T-helper 1 cell treated with Interleukin-12 subunit alpha and Interleukin-12 subunit beta and Interleukin-4 antibody, amounts not matched to agents 30 μg/mL and 1 μg/mL, for 36 hours (primary cell): ENCODE data around the gene BEGAIN.

Experiments used
- H3K27ac Mint-ChIP-seq: one replicate; pipeline ENCODE4 v1.8.0; 2021; ENCODE audit warnings: mild to moderate bottlenecking, mixed read lengths
- H3K27me3 Mint-ChIP-seq: one replicate; pipeline ENCODE4 v1.8.0; 2021; ENCODE audit warnings: low read depth, mixed read lengths
- H3K36me3 Mint-ChIP-seq: one replicate; pipeline ENCODE4 v1.8.0; 2021; ENCODE audit warnings: low read depth, mixed read lengths
- H3K4me1 Mint-ChIP-seq: one replicate; pipeline ENCODE4 v1.8.0; 2021; ENCODE audit warnings: low read depth, mixed read lengths
- H3K4me3 Mint-ChIP-seq: one replicate; pipeline ENCODE4 v1.8.0; 2021; ENCODE audit warnings: mild to moderate bottlenecking, moderate library complexity, mixed read lengths
- H3K9me3 Mint-ChIP-seq: one replicate; pipeline ENCODE4 v1.8.0; 2021; ENCODE audit warnings: mixed read lengths

Gene BEGAIN

DNA sequence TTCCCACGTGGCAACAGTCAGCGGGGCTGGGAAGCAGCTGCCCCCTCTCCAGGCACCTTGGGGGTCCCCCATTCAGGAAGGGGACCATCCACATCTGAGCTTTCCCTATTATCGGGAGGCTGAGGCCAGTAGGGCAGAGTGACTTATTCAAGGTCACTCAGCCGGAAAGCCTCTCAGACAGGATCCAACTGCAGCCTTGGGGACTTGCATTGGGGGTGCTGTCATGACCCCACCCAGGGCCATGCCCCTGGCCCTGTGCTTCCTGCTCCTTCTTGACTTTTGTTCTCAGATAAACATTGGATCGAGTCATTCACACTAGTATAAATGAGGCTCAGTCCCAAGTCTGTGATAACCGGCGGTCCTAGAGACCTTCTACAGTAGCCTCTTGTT lies 12.6 kb downstream of the BEGAIN start:
- H3K36me3 Mint-ChIP-seq: no peaks in the 10 kb centered on the region
- no peak overlapping the region for H3K4me3 Mint-ChIP-seq
- peaks cover 23% of the 10 kb centered on the region for H3K27me3 Mint-ChIP-seq
- H3K4me1 Mint-ChIP-seq: peaks cover 3% of the 10 kb centered on the region
- H3K27ac Mint-ChIP-seq: no peak overlapping the region
- H3K9me3 Mint-ChIP-seq: no peaks in the 10 kb centered on the region

GRCh38 chr14:100573757-100574641 lies 13.2 kb downstream of the BEGAIN start:
- no peaks in the 10 kb centered on the region for H3K9me3 Mint-ChIP-seq
- peaks cover 29% of the 10 kb centered on the region for H3K27me3 Mint-ChIP-seq
- no peaks in the 10 kb centered on the region for H3K36me3 Mint-ChIP-seq
- peaks cover 3% of the 10 kb centered on the region for H3K4me1 Mint-ChIP-seq
- no peak overlapping the region for H3K27ac Mint-ChIP-seq
- no peak overlapping the region for H3K4me3 Mint-ChIP-seq

DNA sequence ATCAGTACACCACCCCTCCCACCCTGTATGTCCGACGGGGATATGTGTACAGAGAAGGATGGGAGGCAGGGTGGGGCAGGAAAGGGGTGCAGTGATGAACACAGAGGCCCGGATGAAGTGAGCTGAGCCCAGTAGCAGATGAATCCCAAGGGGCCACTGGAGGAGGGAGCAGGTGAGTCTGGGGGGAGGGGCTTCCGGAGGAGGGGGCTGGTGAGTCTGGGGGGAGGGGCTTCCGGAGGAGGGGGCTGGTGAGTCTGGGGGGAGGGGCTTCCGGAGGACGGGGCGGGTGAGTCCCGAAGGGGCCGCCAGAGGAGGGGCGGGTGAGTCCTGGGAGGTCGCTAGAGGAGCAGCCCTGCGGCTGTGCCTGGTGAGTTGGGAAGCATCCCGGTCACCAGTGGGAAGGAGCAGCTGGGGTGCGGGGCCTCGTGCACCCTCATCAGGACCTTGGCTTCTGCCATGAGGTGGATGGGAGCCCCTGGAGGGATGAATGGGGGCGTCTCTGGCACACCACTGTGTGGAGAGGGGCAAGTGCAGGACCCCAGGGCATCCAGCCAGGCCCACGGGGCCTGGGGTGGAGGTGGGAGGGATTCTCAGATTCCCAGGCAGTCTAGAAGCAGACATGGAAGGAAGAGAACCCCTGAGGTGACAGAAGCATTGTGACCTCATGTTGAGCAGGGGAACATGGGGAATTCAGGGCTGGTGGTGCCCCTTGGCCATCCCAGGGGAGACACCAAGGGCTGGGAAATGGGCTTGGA lies 14.0 kb downstream of the BEGAIN start:
- Mint-ChIP-seq H3K27me3 (peaks cover 29% of the 10 kb centered on the region), H3K36me3 (no peaks in the 10 kb centered on the region), H3K4me1 (peaks cover 3% of the 10 kb centered on the region), H3K4me3 (no peak overlapping the region), H3K9me3 (no peaks in the 10 kb centered on the region), H3K27ac (no peak overlapping the region)

GRCh38 chr14:100572543-100572942 lies 14.7 kb downstream of the BEGAIN start:
- Mint-ChIP-seq H3K27me3 (peaks cover 29% of the 10 kb centered on the region), H3K27ac (no peak overlapping the region), H3K4me3 (no peak overlapping the region), H3K4me1 (peaks cover 3% of the 10 kb centered on the region), H3K9me3 (no peaks in the 10 kb centered on the region), H3K36me3 (no peaks in the 10 kb centered on the region)

DNA sequence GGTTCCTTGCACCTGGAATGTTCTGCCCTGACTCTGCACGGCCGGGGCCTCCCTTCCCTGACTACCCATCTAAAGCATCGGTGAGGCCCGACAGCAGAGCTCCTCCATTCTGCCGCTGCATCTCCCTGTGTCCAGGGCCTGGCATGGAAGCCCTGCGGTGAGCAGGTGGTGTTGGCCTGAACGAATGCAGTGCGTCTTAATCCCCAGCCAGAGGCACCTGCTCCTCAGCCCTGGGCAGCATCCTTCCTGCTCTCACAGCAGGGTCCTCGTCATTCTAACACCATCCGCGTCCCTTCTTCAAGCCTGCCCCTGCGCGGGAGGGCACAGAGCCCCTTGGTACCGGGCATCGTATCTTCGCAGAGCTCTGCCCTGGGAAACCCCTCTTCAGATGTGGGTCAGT lies 15.4 kb downstream of the BEGAIN start:
- Mint-ChIP-seq H3K36me3 (no peaks in the 10 kb centered on the region), H3K4me1 (peaks cover 3% of the 10 kb centered on the region), H3K27ac (no peak overlapping the region), H3K27me3 (peaks cover 33% of the 10 kb centered on the region), H3K4me3 (no peak overlapping the region), H3K9me3 (no peaks in the 10 kb centered on the region)

DNA sequence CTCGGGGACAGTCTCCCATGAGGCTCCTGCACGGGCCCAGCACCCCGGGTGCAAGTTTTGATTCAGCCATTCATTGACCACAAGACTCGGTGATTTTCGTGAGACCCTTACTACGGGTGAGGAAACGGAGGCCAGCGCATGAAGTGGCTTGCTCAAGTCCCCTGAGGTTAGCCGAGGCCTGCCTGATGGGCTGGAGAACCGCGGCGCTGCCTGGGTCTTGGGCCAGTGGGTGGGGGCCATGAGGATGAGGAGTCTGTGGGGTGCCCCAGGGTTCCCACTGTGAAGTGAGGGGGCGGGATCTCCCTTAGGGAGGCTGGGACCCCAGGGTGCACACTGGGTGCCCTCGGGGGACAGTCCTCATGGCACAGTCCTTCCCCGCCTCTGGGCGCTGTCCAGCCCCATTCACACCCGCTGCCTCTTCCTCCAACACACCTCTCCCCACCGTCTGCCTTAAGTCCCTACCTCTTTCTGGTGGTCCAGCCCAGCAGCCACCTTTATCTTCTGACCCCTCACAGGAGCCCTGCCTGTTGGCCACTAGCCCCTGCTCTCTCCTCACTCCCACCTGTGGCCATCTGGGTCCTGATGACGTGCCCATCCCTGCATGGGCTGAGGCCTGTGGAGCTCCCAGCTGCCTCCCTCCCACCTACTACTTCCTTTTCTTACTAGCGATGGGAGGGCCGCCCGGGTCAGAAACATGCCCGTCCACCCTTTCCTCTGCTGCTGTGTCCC lies 16.3 kb downstream of the BEGAIN start:
- Mint-ChIP-seq H3K4me3 (no peak overlapping the region), H3K4me1 (peaks cover 3% of the 10 kb centered on the region), H3K27me3 (peaks cover 42% of the 10 kb centered on the region), H3K9me3 (no peaks in the 10 kb centered on the region), H3K27ac (no peak overlapping the region), H3K36me3 (no peaks in the 10 kb centered on the region)

DNA sequence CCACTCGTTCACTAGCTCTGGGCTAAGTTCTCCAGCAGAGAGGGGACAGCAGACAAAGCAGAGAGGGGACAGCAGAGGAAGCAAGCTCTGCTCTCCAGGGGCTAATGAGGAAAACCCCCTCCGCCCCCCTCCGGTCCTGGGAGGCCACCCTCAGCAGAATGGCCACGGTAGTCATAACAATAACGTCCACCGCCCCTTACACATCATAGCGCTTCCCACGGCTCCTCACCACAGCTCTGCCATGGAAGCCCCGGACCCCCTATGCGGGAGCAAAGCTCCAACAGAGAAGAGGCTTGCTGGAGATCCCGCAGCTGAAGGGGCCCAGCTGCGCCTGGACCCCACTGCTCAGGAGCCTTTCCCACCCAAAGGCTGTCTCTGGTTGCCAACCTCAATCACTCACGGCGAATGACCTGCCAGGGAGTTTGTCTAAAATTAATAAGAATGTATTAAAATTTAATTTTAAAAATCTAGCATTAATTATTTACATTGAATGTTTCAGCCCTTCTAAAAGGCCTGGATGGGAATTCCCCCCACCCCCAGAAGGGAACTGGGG lies 17.4 kb downstream of the BEGAIN start:
- Mint-ChIP-seq H3K9me3 (no peaks in the 10 kb centered on the region), H3K36me3 (no peaks in the 10 kb centered on the region), H3K27me3 (peaks cover 46% of the 10 kb centered on the region), H3K4me1 (peaks cover 3% of the 10 kb centered on the region), H3K4me3 (no peak overlapping the region), H3K27ac (no peak overlapping the region)

GRCh38 chr14:100568998-100569733 lies 18.1 kb downstream of the BEGAIN start:
- H3K4me1 Mint-ChIP-seq: peaks cover 3% of the 10 kb centered on the region
- no peak overlapping the region for H3K27ac Mint-ChIP-seq
- H3K4me3 Mint-ChIP-seq: no peak overlapping the region
- no peaks in the 10 kb centered on the region for H3K36me3 Mint-ChIP-seq
- H3K27me3 Mint-ChIP-seq: peaks cover 46% of the 10 kb centered on the region
- H3K9me3 Mint-ChIP-seq: no peaks in the 10 kb centered on the region

DNA sequence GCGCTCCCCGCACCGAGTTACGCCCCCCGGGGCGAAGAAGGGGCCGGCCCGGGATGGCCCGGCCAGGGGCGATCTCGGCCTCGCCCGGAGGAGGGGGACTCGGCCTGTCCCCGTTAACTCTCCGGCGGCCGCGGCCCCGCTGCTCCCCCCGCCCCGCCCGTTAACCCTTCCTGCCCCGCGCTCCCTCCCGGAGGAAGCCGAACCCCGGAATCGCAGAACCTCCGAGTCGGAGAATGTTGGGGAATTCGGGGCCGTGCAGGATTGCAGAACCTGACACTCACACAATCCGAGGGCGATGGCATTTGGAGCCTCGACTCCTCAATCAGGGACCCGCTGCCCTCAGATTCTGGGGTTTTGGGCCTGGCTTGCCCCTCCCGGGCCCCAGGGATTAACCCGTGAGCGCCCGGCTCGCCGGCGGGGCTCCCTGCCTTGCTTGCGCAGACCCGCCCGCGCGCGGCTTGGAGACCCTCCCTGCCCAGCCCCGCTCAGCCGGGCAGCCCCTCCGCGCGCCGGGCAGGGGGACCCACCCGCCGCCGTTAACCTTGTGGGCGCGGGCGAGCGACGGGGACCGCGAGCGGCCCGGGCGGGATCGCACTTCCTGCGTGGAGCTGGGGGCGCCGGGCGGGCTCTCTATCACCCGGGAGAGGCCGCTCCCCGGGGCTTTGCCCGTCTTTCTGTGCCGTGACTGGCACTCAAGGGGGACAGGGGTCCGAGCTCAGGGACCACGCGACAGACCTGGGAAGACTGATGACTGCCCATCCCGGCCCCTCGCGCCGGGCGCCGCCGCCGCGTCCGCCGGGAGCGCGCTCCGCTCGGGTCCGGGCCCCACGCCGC lies 18.8 kb downstream of the BEGAIN start:
- Mint-ChIP-seq H3K9me3 (no peaks in the 10 kb centered on the region), H3K27me3 (peaks cover 50% of the 10 kb centered on the region), H3K27ac (no peak overlapping the region), H3K36me3 (no peaks in the 10 kb centered on the region), H3K4me1 (peaks cover 3% of the 10 kb centered on the region), H3K4me3 (no peak overlapping the region)

DNA sequence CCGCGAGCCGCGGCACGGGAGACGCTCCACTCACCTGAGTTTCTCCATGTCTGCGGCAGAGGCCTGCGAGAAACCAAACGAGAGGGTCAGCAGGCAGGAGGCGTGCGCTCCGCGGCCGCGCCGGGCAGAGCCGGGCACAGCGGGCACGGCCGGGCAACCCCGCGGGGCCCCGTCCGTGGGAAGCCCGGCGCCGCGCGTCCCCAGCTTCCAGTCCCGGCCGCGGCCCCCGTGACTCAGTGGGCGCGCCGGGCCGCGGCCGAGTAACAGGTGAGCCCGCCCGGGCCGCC lies 19.4 kb downstream of the BEGAIN start:
- Mint-ChIP-seq H3K4me1 (peaks cover 2% of the 10 kb centered on the region), H3K9me3 (no peaks in the 10 kb centered on the region), H3K27me3 (peaks cover 49% of the 10 kb centered on the region), H3K27ac (no peak overlapping the region), H3K36me3 (no peaks in the 10 kb centered on the region), H3K4me3 (no peak overlapping the region)

GRCh38 chr14:100567009-100567876 lies 20.0 kb downstream of the BEGAIN start:
- peak overlapping the region; percentile 25 for H3K4me3 Mint-ChIP-seq

DNA sequence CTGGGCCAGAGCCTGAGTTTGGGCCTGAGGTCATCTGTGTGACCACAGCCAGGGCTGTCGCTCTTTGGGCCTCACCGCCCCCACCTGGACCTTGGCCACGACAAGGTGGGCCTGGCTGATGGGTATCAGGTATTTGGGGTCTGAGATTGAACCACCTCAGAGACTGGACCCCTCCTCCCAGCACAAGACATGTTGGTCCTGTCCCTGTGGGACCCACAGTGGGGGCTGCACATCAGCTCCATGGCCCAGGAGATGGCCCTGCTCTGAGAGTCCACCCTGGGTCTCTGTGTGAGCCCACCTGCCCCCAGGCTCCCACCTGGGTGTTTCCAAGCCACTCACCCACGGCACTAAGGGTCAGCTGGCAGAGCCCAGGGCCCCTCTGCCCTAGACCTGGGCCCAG lies 20.6 kb downstream of the BEGAIN start:
- no peaks in the 10 kb centered on the region for H3K36me3 Mint-ChIP-seq
- H3K4me3 Mint-ChIP-seq: no peak overlapping the region
- H3K9me3 Mint-ChIP-seq: no peaks in the 10 kb centered on the region
- H3K27me3 Mint-ChIP-seq: peaks cover 39% of the 10 kb centered on the region
- H3K27ac Mint-ChIP-seq: no peak overlapping the region
- no peaks in the 10 kb centered on the region for H3K4me1 Mint-ChIP-seq

More at GRCh38 chr14:100567009-100567876, 20.0 kb downstream of the BEGAIN start:
- Mint-ChIP-seq H3K36me3 (no peaks in the 10 kb centered on the region), H3K9me3 (no peaks in the 10 kb centered on the region), H3K27me3 (peaks cover 44% of the 10 kb centered on the region), H3K27ac (no peak overlapping the region), H3K4me1 (no peaks in the 10 kb centered on the region)

DNA sequence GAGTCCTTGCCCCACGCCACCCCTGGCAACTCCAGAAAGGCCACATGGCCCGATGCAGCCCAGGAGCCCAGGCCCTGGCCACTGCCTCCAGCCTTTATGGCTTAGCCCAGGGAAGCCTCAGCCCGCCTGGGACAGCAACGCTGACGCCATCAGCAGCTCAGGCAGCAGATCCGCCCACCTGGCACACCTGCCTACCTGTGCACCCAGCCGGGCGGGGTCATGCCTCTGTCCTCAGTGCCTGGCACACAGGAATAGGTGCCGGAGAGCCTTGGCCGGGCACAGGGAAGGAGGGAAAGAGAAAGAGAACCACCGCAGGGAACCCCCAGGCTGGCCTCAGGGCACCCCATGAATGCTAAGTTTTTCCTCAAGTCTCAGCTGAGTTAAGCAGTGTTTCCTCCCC lies 21.1 kb downstream of the BEGAIN start:
- Mint-ChIP-seq H3K4me3 (no peak overlapping the region), H3K27ac (no peak overlapping the region), H3K4me1 (no peaks in the 10 kb centered on the region), H3K27me3 (peaks cover 34% of the 10 kb centered on the region), H3K36me3 (no peaks in the 10 kb centered on the region), H3K9me3 (no peaks in the 10 kb centered on the region)
